Measurements from ENCODE around the gene RNF43. TPM values are rescaled to one million over a fixed set of nuclear protein-coding genes. Genes with fewer than 3 reads are reported as not detected.

The RNF43 gene
- total RNA-seq, 1 experiment from 2014 or later, result 42.2 TPM

DNA sequence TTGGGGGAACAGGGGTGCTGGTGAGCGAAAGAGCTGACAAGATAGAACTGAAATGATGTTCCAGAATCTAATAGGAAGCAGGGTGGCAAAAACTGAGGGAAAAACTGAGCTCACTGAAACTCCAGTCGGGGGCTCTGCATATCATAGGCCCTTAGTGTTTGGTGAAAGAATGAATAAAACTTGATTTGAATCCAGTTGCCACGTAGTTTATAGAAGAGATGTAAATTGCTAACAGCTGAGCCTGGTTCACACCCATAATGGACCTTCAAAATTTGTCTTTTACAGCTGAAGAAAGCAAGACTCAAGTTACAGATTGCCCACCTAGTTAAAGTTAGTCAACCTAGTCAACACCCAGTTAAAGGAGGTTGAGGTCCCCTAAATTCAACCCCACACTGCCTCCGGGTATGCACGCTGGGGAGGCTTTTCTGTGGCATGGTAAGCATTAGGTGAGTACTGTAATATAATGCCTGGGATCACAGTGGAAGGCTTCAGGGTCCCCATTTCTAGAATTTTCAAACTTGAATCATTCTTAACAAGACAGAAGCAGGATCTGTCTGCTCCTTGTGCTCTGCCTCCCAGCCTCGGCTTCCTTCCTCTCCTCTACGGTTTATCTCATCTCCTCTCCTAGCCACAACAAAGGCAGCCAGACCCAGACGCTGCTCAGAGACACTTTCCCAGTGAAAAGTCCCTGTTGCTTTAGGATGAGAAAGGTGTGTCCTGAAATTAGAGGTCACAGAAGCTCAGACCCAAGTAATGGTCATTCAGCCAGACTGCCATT lies 38.4 kb downstream of the RNF43 start:
- no peaks in the 10 kb centered on the region for H3K9me2 ChIP-seq (ENCODE audit: insufficient read depth)
- intact Hi-C loops (cut with micrococcal nuclease), result no loop called here
- no TSS peak for BruUV-seq (replicated peaks)
- no peak for DNase-seq (ENCODE audit: low read depth, low spot score)
- H3K9me3 ChIP-seq (ENCODE audit: control insufficient read depth in 1 of 2, insufficient read depth in 1 of 2, low read depth in 1 of 2, low read length in 2 of 2), result no peaks in the 10 kb centered on the region
- no peak overlapping the region; the same call in 1 of the 2 replicates for H3K4me2 ChIP-seq (ENCODE audit: low read length)
- peak overlapping the region; percentile 4 for H3K27ac ChIP-seq (ENCODE audit: low read depth, low read length)
- ChIA-PET POLR2A (interaction anchor here (0.9 to 4.0 kb wide), 9 partner anchors 10 to 41 kb away, joined by 3 to 17 read pairs (median 3); partner anchors contain the start of genes RNF43 and SUPT4H1), RAD21 (ENCODE audit: low non-redundant PET in 1 of 2, low total read pairs in 2 of 2, uncharacterized antibody in 2 of 2, unreplicated experiment in 2 of 2) (no interaction called here), CTCF (no interaction called here)
- no peaks in the 10 kb centered on the region for H3K27me3 ChIP-seq (ENCODE audit: insufficient read depth, low read length)
- H4K20me1 ChIP-seq (ENCODE audit: insufficient read depth), result no peaks in the 10 kb centered on the region
- no peak for ATAC-seq
- TF ChIP-seq SP1 (IDR thresholded peaks at IDR 0.05; ENCODE audit: low read depth) (no peak), CBX3 (IDR thresholded peaks at IDR 0.05; ENCODE audit: low read depth) (no peak), SRF (IDR thresholded peaks at IDR 0.05; ENCODE audit: low read depth) (no peak), REST (IDR thresholded peaks at IDR 0.05; ENCODE audit: low read depth) (no peak), FOSL1 (IDR thresholded peaks at IDR 0.05; ENCODE audit: low read depth) (no peak), CEBPB (IDR thresholded peaks at IDR 0.05; ENCODE audit: low read depth) (no peak), YY1 (IDR thresholded peaks at IDR 0.05; ENCODE audit: extremely low read depth, insufficient replicate concordance, low read depth, low read length) (no peak), JUND (IDR thresholded peaks at IDR 0.05) (no peak), ATF3 (IDR thresholded peaks at IDR 0.05) (no peak), SIN3A (IDR thresholded peaks at IDR 0.05; ENCODE audit: low read depth) (no peak), CTCF (IDR thresholded peaks at IDR 0.05 in 2 of 3, conservative IDR thresholded peaks at IDR 0.05 in 1 of 3; ENCODE audit: borderline replicate concordance in 1 of 3, insufficient read depth in 1 of 3, low read depth in 2 of 3, low read length in 2 of 3) (no peak), ZNF274 (IDR thresholded peaks at IDR 0.05; ENCODE audit: low read depth, low read length) (no peak), EZH2 (IDR thresholded peaks at IDR 0.05) (no peak)
- TF ChIP-seq, protein P1, sequence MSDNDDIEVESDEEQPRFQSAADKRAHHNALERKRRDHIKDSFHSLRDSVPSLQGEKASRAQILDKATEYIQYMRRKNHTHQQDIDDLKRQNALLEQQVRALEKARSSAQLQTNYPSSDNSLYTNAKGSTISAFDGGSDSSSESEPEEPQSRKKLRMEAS (IDR thresholded peaks at IDR 0.05), result no peak
- no peak overlapping the region for H3K4me3 ChIP-seq (replicated peaks in 1 of 2; ENCODE audit: low read depth in 1 of 2, low read length in 2 of 2)
- H2AFZ ChIP-seq (ENCODE audit: low read depth, low read length, poor library complexity, severe bottlenecking), result no peak overlapping the region
- H3K9ac ChIP-seq (ENCODE audit: low read length), result no peak overlapping the region
- peaks cover 79 to 80% of the 10 kb centered on the region in 2 experiments for H3K4me1 ChIP-seq (ENCODE audit: control insufficient read depth in 1 of 2, insufficient read depth in 2 of 2, low read length in 2 of 2)
- H3K36me3 ChIP-seq (ENCODE audit: control insufficient read depth in 1 of 2, insufficient read depth in 2 of 2, low read length in 2 of 2), result peaks cover 0 to 7% of the 10 kb centered on the region in 2 experiments; a peak in 1 of 4 replicates
- H3K79me2 ChIP-seq (ENCODE audit: insufficient read depth, low read length), result peaks cover 89% of the 10 kb centered on the region
